Esophagus muscularis mucosa (tissue), 4 donors: ENCODE measurements around the gene SLC24A4. TPM values are rescaled to one million over a fixed set of nuclear protein-coding genes. Genes with fewer than 3 reads are reported as not detected.

Source experiments
- DNase-seq: peaks from one replicate; pipeline ENCODE4 v3.0.0-alpha.2; 2017; ENCODE audit errors: extremely low spot score
- H3K27ac ChIP-seq, 4 donors: fragments of 200-600 bp; sonication (generic); replicated peaks in 1 of 4; 1 replicate in 3 of 4; 2 replicates in 1 of 4; pipeline ENCODE4 v1.5.1; 2016 to 2019; ENCODE audit warnings: mild to moderate bottlenecking in 1 of 4
- H3K27me3 ChIP-seq, 4 donors: fragments of 200-600 bp; sonication (generic); one replicate each; pipeline versions ENCODE4 v1.5.1 to v1.6.0; 2016 to 2019
- H3K36me3 ChIP-seq, 4 donors: fragments of 200-600 bp; sonication (generic); one replicate each; pipeline ENCODE4 v1.5.1; 2016 to 2019
- H3K4me1 ChIP-seq, 4 donors: fragments of 200-600 bp; sonication (generic); one replicate each; pipeline ENCODE4 v1.5.1; 2016 to 2019
- H3K4me3 ChIP-seq, 4 donors: fragments of 200-600 bp; sonication (generic); 1 replicate in 2 of 4; 2 replicates in 2 of 4; pipeline ENCODE4 v1.5.1; 2016 to 2019; ENCODE audit warnings: mild to moderate bottlenecking in 4 of 4, moderate library complexity in 1 of 4
- H3K9me3 ChIP-seq, 4 donors: fragments of 200-600 bp; sonication (generic); 1 replicate in 3 of 4; 2 replicates in 1 of 4; pipeline ENCODE4 v1.5.1; 2016 to 2019
- CTCF ChIP-seq, 3 experiments: fragments of 200-600 bp in 2 of 3; fragments of 450-650 bp in 1 of 3; sonication (generic) in 2 of 3; IDR thresholded peaks; one replicate each; pipeline ENCODE4 v1.5.1; 2017 to 2019; ENCODE audit warnings: antibody characterized with exemption in 3 of 3, mild to moderate bottlenecking in 2 of 3, moderate library complexity in 1 of 3
- EP300 ChIP-seq: sonication (generic); formaldehyde crosslinking; IDR thresholded peaks from one replicate; pipeline ENCODE4 v1.6.1; 2017; ENCODE audit warnings: antibody characterized with exemption
- POLR2A ChIP-seq: fragments of 450-650 bp; IDR thresholded peaks from one replicate; pipeline ENCODE4 v1.6.1; 2017; ENCODE audit warnings: antibody characterized with exemption, moderate library complexity, mild to moderate bottlenecking, low read depth
- POLR2AphosphoS5 ChIP-seq, 2 donors: sonication (generic); formaldehyde crosslinking; IDR thresholded peaks; one replicate each; pipeline ENCODE4 v1.6.1; 2017; ENCODE audit warnings: antibody characterized with exemption in 2 of 2
- WGBS: methylation state at CpG from one replicate; pipeline ENCODE4 v1.1.5; 2018; 5-methylcytosine and 5-hydroxymethylcytosine counted together
- intact Hi-C: fragments of 100-400 bp; cut with DNase I; formaldehyde crosslinking; loops from one replicate; pipeline ENCODE4 v1.15.1; 2023
- total RNA-seq, 4 donors: library from RNA; depleted of rRNA; stranded (reverse); fragments of >200 nt; gene quantifications; one replicate each; pipeline versions ENCODE4 v1.1.0 to v1.2.1, GENCODE V29; 2016

The SLC24A4 gene
- total RNA-seq, 4 donors from 2014 or later, result 1.7 to 2.9 (median 2.1) TPM

- no peak overlapping the region for H3K27ac ChIP-seq
- no peaks in the 10 kb centered on the region for H3K36me3 ChIP-seq
- H3K4me1 ChIP-seq, result peaks cover 0 to 19% (median 9%) of the 10 kb centered on the region in 4 donors
- H3K27me3 ChIP-seq, result no peaks in the 10 kb centered on the region
- H3K9me3 ChIP-seq, result no peaks in the 10 kb centered on the region
- WGBS, result 86% methylated on average over 14 of the region's 14 CpGs
- TF ChIP-seq POLR2A (no peak), POLR2AphosphoS5 (IDR thresholded peaks at IDR 0.05) (no peak), EP300 (no peak), CTCF (IDR thresholded peaks at IDR 0.05) (no peak)
- intact Hi-C loops, result loop anchor here (10.0 kb wide), 1 partner anchor 308 kb away; no protein-coding TSS in a partner anchor
- no peak for DNase-seq
- H3K4me3 ChIP-seq, result no peak overlapping the region
Observed at GRCh38 chr14:92452471-92452870, 129.5 kb downstream of the SLC24A4 start.

- no peak for DNase-seq
- Histone ChIP-seq H3K9me3 (no peaks in the 10 kb centered on the region), H3K27me3 (no peaks in the 10 kb centered on the region), H3K4me3 (no peak overlapping the region), H3K27ac (no peak overlapping the region), H3K36me3 (no peaks in the 10 kb centered on the region), H3K4me1 (peaks cover 0 to 19% (median 9%) of the 10 kb centered on the region in 4 donors)
- intact Hi-C loops, result loop anchor here (10.0 kb wide), 1 partner anchor 309 kb away; no protein-coding TSS in a partner anchor
- WGBS, result 100% methylated on average over 4 of the region's 8 CpGs
- TF ChIP-seq POLR2A (no peak), POLR2AphosphoS5 (IDR thresholded peaks at IDR 0.05) (no peak), CTCF (IDR thresholded peaks at IDR 0.05) (no peak), EP300 (no peak)
Observed at GRCh38 chr14:92453691-92454090, 130.7 kb downstream of the SLC24A4 start.

- WGBS, result 96% methylated on average over 2 of the region's 2 CpGs
- intact Hi-C loops, result loop anchor here (10.0 kb wide), 1 partner anchor 310 kb away; no protein-coding TSS in a partner anchor
- Histone ChIP-seq H3K36me3 (no peaks in the 10 kb centered on the region), H3K9me3 (no peaks in the 10 kb centered on the region), H3K4me1 (peaks cover 3 to 23% (median 10%) of the 10 kb centered on the region in 4 donors), H3K27me3 (no peaks in the 10 kb centered on the region), H3K4me3 (no peak overlapping the region), H3K27ac (no peak overlapping the region)
- TF ChIP-seq POLR2AphosphoS5 (IDR thresholded peaks at IDR 0.05) (no peak), CTCF (IDR thresholded peaks at IDR 0.05) (no peak), POLR2A (no peak), EP300 (no peak)
- DNase-seq, result no peak
Observed at GRCh38 chr14:92455231-92455630, 132.3 kb downstream of the SLC24A4 start.

GRCh38 chr14:92456215-92457015 is 133.4 kb downstream of the SLC24A4 start:
- 84% methylated on average over 17 of the region's 23 CpGs for WGBS
- intact Hi-C loops, result loop anchor here (10.0 kb wide), 1 partner anchor 312 kb away; no protein-coding TSS in a partner anchor
- no peaks in the 10 kb centered on the region for H3K36me3 ChIP-seq
- H3K4me3 ChIP-seq, result no peak overlapping the region
- peaks cover 10 to 24% (median 14%) of the 10 kb centered on the region in 4 donors for H3K4me1 ChIP-seq
- no peak overlapping the region for H3K27ac ChIP-seq
- no peaks in the 10 kb centered on the region for H3K27me3 ChIP-seq
- TF ChIP-seq POLR2A (no peak), POLR2AphosphoS5 (IDR thresholded peaks at IDR 0.05) (peak in 1 of 2 donors; percentile 17), EP300 (no peak), CTCF (IDR thresholded peaks at IDR 0.05) (peak; percentile 60 to 72 (median 60))
- H3K9me3 ChIP-seq, result no peaks in the 10 kb centered on the region
- DNase-seq, result no peak
